TTC549 (cell line): ENCODE data around the gene M1AP.
"Not testable (repeated sequence)": the region's sequence is repeated elsewhere in the genome, so short reads cannot be mapped to it uniquely, and the experiment has no call there.

ENCODE experiments used
- FAIRE-seq: peaks from 2 replicates; lab custom pipeline; 2012; peaks lifted over from hg19 to GRCh38; lab: Jason Lieb, UNC

The M1AP gene

DNA sequence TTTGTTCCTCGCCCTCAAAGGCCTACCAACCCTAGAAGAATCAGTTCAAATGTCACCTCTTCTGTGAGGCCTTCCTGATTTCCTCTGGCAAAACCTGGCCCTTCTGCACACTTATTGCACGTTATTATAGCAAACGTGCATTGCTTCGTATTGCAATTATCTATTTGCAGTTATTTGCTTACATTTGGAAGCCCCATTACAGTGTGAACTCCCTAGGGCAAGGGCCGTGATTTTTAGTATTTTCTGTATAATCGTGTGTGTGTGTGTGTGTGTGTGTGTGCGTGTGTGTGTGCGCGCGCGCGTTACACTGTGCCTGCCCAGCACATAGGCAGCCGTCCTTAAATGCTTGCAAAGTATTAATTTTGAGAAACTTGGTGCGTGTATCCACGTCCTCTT is 5.5 kb upstream of the M1AP start:
- no peak for FAIRE-seq

DNA sequence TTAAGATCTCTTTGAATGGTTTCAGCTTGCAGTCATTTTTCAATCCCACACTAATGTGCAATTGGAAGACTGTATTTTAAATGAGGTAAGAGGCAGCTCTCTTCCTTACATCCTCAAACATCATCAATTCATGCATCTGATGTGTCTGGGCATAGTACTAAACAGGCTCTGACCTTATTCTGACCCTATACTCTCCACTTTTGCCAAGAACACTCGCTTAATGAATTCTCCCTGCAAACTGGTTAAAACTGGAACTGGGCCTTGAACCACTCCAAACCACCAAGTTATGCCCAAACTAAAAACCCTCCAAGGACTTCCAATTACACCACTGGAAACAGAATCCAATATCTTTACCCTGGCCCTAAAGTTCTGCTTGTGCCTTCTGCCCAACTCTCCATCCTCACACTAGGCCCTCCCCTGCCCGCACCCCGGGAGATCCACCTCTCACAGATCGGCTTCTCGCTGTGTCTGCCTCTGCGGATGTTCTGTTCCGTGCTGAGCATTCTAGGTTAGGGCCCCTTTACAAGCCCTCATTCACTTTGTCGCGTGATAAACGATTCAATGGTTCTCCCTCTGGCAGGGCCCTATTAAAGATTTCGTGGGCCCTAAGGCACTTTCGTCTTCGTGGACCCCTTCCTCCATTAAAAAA is 1.2 kb downstream of the M1AP start:
- no peak for FAIRE-seq

DNA sequence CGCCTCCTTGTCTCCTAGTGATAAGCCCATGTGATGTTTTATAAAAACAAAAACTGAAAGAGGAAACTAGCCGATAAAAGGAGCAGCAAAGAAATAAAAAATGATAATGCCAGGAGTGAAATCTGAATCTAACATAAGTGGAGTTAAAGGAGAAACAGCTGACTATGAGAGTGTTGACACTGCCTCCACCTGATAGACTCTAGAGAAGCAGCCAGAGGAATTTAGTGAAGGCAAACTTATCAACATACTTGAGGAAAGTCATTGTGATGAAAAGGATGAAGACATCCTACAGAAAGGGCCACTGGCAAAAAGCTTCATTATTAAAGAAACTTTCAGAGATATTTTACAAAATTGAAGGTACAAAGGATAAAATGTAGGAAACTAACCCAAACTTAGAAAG is 1.9 kb downstream of the M1AP start:
- no peak for FAIRE-seq

DNA sequence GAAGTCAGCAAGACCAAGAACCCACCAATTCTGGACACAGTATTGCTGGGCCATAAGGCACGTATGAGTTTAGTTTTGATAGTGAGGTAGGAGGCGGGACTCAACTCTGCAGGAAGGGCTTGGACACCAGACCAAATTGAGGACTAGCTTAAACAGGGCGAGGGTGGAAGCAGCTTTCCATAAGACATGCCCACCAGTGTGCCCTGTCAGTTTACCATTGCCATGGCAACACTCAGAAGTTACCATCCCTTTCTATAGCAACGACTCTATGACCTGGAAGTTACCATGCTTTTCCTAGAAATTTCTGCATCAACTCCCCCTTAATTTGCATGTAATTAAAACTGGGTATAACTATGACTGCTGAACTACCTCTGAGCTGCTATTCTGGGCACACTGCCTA is 2.8 kb downstream of the M1AP start:
- FAIRE-seq: no peak

DNA sequence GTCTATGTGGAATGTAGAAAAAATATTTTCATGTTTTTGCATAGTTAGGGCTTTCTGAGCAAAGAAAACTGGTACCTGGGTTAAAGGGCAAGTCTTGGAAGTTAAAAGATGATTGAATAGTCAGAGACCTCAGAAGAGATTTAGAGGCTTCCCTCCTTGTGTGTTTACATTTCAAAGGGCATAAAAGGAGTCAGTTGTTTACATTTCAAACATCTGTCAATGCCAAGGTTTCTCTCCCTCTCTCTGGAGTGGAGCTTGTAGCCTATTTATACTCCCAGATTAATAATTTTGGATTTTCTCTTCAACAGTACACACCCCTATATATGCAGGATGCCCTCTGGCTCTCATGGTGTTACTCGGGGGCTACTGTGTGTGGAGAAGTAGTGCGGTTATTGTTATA is 8.6 kb downstream of the M1AP start:
- no peak for FAIRE-seq

DNA sequence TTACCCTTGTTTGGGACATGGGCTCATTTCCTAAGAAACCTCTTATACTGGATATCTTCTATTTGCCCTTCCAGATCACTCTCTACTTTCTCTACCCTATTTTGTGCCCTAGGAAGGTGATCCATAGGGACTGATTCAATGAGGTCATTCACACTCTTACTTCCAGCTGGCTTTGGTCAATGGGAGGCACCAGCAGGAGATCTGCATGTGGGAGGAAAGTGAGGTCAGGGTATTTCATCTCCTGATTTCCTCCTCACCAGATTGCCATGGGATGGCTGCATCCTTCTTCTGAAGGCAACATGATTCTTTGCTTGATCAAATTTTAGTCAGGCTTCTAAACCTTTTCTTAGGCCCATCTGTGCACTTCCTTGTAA is 15.2 kb downstream of the M1AP start:
- FAIRE-seq: no peak

DNA sequence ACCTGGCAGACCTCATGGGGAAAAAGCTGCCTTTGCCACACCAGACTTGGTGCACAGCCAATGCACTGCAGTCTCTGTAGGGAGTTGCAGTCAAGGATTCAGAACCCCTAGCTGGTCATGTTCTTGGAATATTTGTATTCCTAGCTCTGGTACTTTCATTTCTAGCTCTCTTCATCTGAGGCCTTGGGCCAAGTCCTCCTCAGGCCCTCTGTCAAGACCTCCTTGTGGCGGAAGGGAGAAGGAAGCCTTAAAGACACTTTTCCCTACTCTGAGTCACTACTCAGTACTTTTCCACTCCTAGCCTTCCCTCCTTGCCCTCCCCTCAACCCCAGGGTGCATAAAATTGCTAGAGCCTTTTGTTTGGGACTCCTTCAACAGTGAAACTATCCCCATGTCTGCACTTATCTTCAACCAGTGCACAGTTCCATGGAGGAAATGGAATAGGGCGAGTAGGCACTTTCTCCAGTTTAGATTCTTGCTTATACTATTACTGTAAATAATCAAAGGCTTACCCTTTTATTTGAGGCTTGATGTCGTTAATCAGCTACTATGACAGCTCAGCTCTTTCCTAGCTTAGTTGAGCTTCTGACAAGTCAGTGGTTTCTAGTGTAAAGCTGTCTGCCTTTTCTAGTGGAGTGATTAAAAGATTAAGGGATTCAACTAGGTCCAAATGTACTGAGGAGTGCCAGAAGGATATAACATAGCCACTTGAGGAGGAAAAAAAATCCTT is 15.8 kb downstream of the M1AP start:
- FAIRE-seq: no peak

DNA sequence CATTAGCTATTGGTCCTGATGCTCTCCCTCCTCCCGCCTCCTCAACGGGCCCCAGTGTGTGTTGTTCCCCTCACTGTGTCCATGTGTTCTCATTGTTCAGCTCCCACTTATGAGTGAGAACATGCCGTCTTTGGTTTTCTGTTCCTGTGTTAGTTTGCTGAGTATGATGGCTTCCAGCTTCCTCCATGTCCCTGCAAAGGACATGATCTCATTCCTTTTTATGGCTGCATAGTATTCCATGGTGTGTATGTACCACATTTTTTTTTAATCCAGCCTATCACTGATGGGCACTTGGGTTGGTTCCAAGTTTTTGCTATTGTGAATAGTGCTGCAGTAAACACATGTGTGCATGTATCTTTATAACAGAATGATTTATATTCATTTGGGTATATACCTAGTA is 17.7 kb downstream of the M1AP start:
- FAIRE-seq: not testable (repeated sequence)

DNA sequence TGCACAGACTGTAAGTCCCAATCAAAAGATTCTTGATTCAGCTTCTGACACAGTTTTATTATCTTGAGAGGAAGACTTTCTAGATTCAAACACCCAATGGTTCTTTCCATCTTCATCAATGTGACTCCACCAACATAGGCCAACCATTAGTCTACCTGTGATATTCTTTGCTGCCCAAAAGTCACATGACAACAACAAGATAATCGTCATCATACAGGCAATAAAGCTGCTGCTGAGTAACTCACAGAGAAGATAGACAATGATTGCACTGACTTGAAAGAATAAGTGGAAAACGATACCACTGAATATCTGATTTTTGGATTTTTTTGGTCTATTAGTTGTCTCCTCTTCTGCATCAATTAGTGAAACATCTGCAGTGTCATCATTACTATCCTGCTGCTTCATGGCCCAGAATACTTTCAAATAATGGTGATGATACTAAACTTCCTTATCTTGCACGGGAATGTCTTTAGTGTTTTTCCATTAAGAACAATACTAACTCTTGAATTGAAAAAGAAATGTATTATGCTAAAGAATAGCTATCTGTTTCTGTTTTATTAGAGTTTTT is 19.5 kb downstream of the M1AP start:
- FAIRE-seq: no peak

DNA sequence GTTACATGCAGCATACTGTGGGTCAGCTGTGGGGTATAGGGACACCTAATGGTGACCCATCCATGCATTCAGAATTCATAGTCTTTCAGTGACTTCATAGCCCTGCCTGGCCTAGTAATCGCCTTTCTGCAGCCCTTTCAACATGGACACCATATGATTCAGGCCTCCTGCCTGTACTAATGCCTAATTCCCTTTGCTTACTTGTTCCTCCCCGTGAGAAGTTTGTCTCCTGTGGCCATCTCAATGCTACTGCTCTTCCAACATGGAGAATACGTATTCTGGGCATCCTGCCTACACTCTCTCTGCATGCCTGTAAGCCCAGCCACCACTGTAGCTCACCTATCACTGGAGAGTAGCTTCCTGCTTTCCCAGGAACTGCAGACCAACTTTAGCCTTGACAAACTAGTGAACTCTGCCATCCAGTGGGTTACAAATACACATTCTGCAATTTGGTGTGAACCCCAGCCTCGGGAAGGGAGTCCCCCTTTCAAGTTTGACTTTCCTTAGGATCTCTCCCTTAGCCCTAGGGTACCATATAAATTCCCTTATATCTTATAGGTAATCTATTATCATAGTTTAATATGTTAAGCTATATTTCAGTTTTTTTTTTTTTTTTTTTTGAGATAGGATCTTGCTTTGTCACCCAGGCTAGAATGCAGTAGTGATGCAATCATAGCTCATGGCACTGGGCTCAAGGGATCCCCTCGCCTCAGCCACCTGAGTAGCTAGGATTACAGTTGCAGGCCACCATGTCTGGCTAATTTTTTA is 22.3 kb downstream of the M1AP start:
- FAIRE-seq: no peak

DNA sequence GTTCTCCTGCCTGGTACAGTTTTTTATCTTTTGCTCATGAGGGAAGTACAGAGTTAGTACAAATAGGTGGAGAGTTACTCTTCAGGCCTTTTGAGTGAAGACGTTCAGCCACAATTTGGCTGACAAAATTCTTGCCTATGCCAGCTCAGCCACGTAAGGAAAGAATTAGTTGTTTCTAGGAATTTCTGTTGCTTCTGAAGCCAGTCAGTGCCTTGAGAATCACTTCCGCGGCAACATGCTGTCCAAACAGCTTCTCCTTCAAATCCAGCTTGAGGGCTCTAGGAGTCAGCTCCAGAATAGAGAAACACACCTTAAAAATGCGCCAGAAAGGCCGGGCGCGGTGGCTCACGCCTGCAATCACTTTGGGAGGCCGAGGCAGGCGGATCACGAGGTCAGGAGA is 27.5 kb downstream of the M1AP start:
- FAIRE-seq: no peak

DNA sequence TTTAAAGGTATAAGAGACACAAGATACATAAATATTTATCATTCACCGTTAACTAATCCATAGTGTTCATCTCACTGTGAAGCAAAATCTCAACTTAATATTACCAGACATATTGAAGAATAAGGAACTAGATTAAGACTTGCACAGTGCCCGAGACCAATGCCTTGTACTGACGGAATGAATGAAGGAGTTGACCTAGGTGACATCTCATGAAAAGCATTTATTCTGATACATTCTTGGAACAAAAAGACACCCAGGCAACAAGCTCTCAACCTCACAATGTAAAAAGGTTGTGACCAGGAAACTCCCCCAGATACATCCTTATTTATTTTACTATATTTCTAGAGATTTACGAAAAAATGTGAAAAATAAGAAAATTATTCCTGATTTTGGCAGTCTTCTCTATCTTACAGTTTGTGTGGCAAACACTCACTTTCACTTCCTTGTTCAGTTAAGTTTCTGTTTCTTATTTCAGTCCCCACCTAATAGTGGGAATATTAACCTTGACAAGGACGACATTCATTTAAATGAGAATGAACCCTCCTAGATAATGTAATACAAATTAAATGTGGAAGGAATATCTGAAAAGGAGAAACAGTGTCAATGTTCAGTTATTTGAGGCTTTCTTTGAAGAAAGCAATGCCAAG is 28.4 kb downstream of the M1AP start:
- no peak for FAIRE-seq

DNA sequence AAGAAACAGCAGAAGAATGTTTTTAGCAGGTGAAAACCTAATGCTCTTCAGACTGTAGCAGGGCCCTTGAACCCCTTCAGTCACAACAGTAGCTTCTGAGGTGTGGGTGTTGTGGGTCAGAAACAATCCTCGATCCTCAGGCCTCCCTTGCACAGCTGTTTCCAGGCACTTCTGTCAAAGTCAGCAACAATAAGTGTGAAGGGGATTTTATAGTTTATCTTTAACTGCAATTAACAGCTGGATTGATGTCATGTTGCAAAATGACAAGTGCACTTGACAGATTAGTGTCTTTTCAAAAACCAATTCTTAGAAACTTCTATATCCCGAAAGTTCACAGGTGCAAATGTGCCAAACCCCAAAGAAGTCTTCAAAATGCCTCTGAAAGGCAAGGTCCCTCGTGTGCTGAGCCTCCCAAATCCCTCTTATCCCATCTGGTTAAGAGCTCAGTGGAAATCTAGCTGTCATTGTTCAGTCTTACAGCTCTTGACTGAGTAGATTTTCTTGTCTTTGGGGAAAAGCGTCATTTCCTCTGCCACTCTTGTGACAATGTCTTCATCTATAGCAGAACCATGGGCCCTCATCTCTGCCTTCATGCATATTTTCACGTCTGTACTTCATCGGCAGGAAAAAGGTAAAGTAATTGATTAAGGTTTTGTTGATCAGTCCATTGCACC is 29.6 kb downstream of the M1AP start:
- FAIRE-seq: no peak

DNA sequence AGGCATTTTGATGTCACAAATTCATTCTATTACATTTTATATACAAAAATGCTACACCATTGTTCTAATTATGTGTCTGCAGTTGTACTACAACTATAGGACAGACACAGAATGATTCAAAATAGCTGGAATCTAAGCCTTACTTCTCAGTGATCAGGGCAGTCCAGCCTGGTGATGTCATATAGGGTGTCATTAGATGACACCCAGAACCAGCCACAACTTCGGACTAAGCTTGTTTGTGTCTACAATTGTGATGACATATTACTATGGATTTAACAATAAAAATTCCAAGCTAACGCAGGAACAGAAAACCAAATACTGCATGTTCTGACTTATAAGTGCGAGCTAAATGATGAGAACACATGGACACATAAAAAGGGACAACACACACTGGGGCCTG is 31.0 kb downstream of the M1AP start:
- FAIRE-seq: no peak

DNA sequence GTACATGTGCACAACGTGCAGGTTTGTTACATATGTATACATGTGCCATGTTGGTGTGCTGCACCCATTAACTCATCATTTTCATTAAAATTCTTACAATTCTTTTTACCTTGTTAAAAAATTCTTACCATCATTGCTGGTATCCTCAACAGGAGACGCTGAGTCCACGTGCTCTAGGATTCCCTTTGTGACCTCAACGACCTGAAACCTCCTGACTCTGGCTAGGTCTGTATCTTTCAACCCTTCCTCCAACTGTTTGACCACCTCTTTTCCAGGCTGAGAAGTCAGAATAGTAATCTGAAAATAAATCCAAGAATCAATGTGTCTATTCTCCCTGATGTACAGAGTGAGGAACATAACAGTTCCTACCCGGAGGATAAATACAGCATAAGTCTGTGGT is 41.2 kb downstream of the M1AP start:
- FAIRE-seq: no peak

DNA sequence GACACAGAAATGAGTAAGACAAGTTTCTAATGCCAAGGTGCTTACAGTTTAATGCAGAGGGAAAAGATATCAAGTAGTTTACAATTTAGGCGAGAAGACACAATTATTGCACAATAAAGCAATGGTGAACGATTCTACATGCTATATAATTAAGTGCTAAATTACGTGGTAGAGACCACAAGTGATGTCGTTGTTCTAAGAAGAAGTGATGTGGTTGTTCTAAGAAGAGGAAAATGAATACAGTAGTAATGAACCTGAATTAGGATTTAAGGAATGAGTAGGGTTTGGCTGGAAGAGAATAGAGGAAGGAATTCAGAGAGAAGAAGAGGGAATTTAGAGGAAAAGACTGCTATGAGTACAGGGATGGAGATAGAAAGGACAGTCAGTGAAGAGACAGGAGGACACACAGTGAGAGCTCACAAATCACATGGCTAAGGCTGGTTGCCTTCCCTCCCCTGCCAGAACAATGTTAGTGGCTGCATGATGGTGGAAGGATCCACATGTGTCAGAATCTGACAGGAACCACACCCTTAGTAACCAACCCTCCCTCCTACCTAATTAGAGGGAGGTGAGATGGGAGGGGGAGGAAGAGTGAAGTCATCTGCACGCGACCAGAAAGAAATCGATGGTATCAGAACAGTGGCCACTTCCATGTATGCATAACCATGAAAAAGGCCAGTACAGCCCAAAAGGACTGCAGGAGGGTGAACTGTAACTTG is 44.7 kb downstream of the M1AP start:
- FAIRE-seq: no peak

DNA sequence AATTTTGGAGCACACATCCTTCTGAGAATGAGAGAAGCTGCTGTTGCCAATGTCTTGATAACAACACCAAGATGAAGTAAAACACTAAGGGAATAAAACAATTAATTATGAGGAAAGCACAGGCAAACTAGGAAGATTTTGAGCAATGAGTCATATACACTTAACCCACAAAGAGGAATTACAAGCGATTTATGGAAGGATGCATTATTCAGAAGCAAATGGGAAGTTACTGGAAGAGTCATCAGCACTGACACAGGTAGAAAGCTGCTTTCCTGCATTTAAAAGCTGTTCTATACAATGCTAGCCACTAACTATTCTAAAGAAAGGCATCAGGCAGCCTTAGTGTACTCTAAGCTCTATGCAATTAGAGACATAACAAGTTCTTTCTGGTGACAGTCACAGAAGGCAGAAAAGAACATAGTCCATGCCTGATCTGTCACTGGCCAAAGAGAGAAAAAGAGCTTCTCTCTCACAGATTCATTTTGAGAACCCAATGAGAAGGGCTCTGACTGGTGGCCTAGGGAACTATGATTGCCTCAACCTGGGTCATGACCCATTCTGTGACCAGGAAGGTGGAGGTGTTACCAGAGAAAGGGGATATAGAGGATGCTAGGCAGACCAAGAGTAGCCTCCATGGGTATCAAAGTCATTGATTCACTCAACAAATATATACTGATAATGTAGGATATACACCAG is 45.4 kb downstream of the M1AP start:
- FAIRE-seq: no peak

DNA sequence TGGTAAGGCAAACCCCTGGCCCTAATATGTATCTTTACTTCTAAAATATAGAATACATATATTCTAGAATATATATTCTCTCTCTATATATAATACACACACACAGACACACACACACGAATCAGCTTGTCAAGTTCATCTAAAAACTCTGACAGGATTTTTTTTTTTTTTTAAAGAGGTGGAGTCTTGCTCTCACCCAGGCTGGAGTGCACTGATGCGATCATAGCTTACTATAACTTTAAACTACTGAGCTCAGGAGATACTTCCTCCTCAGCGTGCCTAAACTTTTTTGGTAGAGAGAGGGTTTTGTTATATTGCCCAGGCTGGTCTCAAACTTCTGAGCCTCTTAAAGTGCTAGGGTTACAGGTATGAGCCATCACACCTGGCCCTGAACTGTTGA is 48.5 kb downstream of the M1AP start:
- FAIRE-seq: no peak

DNA sequence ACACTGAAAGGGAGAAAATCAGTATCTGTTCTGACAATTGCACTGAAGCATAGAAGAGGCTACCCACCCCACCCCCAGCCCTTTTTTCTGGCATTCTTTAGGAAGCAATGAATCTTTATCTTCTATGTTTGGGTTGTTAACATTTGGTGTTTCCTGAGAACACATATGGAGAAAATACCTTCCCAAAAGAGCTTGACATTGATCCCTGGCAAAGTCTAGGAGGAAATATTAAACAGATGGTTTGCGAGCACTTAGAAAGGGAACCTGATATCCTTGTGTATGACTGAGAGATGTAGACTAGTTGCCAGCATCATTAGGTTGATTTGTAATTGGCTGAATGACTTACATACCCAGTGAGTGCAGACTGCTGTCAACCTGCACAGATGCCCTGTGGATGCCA is 50.7 kb downstream of the M1AP start:
- no peak for FAIRE-seq

DNA sequence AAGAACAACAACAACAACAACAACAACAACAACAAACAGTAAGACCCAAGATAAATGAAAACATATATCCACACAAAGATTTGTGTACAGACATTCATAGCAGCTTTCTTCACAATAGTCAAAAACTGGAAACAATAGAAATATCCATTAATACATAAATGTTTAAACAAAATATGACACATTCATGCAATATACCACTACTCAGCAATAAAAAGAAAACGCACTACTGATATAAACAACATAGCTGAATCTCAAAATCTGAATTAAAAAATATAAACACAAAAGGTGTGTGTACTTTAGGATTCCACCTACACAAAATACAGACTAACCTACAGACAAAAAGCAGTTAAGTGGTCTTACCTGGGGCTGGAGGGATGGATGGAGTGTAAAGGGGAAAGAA is 51.5 kb downstream of the M1AP start:
- FAIRE-seq: no peak
